GM21825 (cell line): ENCODE measurements around the gene CNTN5.
A peak's percentile ranks its signal among the peaks of the same experiment; 100 is the strongest.
"Not testable (repeated sequence)": the region's sequence is repeated elsewhere in the genome, so short reads cannot be mapped to it uniquely, and the experiment has no call there.

Experiments used
- ATAC-seq: cut with Tn5 transposase; IDR thresholded peaks from one replicate; pipeline ENCODE4 v1.9.1; 2021; ENCODE audit warnings: mild to moderate bottlenecking, moderate library complexity; ENCODE audit not compliant: unreplicated experiment

Gene CNTN5

DNA sequence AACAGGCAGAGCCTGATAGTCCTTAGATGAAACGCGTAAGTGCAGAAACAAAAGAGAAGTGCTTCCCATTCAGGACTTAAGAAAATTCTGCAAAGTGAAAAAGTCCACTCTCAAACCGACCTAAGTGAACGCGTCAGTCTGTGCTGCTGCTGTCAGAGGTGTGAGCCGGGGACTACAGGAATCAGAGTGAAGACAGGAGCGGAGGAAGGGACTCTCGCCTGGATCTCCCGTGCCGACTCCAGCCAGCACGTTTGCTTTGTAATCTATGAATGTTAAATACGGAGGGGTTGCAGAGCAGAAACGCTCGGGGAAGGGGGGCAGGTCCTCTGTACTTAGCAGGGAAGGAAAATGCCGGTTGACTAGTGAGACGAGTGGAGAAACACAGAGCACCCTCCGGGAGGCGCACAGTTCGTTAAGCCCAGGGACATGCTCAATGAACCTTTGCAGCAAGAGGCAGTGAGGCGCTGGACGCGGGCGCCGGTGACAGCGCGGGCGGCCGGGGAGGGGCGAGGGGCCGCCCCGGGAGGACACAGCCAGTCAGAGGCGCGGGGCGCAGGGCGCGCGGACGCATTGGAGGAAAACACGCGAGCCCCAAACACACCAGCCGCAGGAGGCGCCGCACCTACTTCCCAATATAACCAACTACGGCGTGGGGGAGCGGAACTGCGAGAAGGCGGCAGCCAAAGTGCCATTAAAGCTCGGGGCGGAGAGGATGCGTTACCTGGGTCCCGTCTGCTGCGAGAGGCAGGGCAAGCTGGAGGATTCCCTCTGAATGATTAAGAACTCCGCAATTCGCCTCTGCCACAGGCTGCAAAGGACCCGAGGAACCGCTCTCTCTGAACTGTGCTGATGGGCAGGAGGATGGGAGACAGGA is at the start of gene CNTN5:
CNTN5 (plus strand) TSS at position 598 of the 874 bp plus-strand sequence.
- no peak for ATAC-seq

DNA sequence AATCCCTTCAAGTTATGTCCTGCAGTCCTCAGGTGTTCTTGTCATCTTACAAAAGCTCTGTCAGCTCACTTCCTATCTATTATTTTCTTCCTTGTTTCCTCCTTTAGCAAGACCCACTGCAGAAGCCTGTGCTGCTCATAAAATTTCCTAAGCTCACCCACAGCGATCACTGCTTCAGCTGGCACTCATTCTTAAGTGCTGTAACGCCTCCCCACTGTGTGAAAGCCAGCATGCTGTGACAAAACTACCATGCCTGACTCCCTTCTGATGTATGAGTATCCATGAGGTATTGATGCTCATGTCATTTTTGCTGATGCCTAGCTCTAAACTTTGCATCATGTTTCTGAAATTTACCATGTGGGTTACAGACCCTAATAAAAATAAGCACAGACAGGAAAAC is 41.5 kb upstream of the CNTN5 start:
- no peak for ATAC-seq

DNA sequence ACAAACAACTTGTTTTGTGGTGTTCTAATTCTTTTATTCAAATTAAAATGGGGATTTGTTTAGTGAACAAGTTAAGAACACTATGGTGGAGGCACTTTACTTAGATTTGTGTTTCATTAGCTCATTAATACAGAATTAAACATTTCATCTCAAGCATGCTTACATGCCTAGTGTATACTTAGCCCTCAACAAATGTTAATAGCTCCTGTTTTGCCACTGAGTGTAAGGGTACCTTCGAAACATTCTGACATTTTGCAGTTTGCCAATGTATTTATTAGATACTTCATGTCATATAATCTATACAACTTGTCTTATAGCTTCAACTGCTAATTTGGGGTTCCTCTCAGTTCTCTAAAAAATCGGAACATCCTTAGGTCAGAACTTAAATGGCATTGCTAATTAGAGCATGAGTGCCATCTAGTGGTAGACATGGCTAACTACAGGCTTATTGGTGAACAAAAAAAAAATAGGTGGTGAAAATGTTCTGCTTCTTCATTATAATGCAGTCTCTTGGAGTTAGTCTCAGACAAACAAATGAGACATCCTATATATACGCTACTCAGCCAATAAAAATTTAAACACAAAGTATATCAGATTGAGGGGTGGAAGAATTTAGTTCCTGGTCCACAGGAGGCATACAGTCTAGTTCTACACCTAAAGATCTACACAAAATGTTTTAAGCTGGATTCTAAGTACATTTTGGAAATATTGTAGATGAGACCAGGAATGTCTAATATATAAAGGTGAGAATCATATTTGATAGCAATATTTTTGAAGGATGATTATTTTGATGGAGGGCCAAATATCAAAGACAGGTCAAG is 4.9 kb upstream of the CNTN5 start:
- peak; percentile 64 for ATAC-seq

DNA sequence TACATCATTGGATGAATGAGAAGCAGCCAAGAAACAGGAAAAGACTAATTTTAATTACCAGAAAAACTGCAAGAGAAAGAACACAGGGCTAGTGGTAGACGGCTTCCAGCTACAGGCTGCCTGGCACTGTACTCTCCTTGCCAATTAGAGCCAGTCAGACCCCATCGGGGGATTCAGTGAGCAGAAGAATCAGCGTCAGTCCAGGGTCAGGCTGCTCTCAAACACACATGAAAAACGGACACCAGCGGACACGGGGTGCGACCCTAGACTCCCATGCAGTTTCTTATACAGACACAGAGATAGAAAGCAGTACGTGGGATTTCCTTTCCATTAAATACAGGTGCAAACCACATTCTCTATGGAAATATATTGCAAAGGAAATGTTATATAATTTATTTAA is 1.1 kb upstream of the CNTN5 start:
- no peak for ATAC-seq

DNA sequence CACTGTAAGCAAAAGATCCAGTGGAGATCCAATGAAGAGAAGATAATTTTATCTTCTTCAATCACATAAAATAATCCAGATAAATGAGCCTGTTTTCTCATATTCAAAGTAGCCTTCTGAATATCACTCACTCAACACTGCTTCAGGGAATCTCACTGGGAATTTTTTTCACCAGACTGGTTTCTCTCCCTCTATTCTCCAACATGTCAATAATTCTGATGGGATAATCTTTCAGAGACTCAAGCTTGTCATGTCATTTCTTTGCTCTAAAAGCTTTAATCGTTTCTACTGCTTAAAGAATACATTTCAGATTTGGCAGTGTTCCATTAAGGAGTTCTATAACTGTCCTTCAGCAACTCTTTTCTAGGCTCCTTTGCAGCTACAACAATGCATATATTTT is 16.3 kb downstream of the CNTN5 start:
- ATAC-seq = no peak

DNA sequence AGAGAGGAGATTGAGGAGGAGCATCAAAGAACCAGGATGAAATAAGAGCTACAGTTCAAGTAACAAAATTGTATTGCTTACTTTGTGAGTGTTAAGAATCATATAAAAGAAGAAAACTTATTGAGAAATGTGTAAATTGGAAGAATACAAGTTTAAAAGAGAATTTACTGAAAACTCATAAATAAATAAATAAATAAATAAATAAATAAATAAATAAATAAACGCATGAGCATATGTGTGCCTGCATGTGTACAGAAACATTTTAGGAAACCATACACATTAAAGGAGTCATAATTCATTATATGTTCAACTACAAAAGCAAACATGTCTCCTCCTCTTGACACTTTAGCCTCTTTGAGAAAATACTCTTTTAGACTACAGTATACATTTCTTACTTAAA is 42.6 kb downstream of the CNTN5 start:
- no peak for ATAC-seq

DNA sequence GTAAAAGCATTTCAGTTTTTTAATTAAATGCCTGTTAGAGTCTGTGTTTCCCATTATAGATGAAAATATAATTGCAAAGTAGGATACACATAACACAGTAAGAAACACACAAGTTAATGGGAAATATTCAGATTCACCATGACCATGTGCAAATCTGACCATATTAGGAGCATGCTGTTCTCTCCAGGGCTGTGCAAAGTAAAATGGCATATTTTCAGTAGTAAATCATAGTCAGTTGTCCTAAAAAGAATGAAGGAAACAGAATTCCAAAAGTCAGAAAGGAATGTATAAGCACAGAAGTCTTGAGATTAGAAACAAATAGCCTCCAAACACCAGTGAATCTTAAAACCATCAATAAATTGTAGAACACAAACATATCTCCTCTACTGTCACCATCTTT is 44.4 kb downstream of the CNTN5 start:
- ATAC-seq = no peak

DNA sequence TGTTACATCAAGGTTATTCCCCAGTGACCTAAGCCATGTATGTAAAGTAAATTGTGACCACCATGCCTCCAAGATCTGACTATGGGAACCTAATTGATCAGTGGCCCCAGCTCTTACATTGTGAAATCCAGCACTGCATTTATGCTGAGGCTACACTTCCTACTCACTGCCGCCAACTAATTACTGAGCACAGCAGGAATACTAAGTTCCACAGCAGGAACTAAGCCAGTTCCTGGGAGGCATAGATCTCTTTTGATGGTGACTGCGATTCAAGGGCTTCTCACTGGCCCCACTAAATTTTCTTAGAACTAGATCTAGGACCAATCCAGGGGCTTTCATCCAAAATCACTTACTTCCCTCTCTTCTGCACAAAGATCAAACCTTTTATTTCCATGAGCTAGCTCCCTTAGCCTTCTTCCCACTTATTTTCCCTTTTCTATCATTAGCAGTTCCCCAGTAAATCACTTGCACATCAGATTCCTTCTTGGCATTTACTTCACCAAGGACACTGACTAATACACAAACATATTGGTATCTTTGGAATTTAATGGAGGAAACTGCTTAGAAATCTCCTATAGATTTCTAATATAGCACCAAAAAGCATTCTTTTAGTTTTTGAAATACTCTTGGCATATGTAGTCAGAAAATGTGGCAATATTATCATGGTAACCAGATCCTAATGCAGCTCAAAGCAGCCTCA is 46.0 kb downstream of the CNTN5 start:
- no peak for ATAC-seq

DNA sequence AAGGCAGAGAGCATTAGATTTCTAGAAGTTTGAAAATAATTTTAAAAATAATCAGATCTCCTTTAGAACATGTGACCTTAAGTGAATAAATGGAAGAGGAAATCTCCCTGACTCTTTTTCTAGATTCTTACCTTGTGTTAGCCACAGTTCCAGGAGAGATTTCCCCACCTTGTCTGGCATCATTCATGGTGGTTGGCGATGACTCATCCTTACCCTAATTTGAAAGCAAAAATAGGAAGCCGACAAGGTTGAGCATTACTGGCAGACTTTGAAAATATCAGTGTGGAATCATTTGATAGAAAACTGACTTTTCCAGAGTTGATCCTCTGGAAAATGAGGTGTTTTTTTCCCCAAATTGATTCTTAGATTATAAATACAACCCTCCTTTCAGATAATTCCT is 48.1 kb downstream of the CNTN5 start:
- peak; percentile 44 for ATAC-seq

DNA sequence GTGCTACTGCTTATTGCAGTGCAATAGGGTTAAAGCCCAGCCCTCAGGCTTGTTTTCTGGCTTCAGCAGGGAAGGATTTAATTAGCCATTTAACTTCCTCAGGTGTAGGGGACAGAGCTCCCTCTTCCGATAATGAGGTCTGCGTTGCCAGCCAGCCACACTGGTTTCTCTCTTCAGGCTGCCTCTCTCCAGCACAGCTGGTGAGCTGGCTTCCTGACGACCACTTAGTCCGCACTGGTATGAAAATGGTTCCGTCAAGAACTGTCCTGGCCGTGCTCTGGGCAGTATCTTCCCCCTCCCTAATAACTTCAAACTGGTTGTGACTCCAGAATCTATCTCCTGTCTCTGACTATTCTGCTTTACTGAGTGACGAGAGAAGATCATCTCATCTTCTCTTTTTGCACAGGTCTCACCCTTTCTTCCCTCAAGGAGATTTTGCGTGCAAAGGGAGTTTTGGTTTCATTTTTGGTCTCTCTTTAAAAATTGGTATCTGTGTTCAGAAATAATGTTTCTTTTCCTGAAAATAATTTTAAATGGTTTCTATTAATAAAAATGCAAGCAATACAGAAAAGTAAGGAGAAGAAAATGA is 49.2 kb downstream of the CNTN5 start:
- ATAC-seq = peak; percentile 90

DNA sequence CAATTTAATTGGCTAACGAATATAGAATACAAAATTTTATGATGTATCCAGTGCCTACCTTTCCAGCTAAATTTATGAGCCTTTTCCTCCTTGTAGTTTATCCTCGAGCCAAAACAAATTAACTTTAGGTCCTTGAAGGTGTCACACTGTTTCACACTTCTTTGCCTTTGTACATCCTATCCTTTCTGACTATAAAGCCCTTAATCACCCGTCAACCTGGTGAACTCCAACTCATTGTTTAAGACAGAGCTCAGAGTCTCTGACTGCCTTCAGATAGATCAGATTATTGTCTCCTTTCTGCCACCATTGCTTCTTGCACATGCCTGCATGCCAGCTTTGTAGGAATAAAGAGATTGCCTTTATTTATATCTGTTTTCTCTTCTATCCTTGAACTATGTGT is 58.8 kb downstream of the CNTN5 start:
- ATAC-seq = no peak

DNA sequence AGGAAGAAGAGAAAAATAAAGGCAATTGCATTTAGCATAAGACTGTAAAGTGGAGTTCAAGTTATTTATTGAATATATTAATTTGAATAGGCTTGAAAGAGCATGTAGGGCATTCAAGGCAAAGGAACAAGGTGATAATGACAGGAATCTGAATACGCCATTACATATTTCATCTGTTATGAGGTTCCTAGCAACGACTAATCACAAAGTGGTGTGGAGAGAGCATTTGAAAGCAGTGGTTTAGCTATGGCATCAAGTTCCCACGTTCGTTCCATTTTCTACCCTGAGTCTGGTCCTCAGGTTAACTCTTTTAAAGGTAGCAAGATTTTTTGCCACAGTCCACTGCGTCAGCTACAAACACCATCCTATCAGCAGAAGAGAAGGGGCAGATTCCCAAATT is 59.4 kb downstream of the CNTN5 start:
- no peak for ATAC-seq

DNA sequence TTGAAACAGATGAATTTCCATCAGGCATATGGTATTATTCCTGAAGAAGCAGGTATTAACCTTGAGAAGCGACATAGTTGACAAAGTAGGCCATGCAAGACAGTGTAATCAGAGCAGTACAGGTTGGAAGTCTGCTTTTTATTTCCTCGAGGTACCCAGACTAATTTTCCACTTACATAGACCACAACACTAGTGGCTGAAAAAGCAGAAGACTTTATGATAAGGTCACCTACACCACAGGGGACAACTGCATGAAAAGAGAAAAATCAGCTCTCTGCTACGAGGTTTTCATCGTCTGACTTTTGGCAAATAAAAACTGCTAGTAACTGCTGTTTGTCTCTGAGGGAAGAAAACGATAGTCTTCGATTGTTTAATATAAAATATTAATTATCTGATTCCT is 77.5 kb downstream of the CNTN5 start:
- no peak for ATAC-seq

DNA sequence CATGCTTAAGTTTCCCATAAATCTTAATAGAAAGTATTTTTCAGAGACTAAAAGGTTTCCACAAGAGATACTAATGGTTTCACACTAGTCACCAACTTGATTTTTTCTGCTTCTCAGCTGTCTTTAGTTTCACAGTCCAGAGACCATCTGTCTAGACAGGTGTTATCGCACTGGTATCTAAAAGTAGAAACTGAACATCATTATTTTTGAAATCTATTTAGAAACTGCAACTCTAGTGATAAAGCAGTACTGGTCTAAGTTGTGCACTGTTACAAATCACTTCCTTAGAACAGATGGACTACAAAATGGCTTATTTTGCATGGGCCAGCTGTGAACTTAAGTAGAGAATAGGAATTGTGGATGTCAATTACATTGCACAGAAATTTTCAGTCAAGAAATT is 78.0 kb downstream of the CNTN5 start:
- peak; percentile 71 for ATAC-seq

DNA sequence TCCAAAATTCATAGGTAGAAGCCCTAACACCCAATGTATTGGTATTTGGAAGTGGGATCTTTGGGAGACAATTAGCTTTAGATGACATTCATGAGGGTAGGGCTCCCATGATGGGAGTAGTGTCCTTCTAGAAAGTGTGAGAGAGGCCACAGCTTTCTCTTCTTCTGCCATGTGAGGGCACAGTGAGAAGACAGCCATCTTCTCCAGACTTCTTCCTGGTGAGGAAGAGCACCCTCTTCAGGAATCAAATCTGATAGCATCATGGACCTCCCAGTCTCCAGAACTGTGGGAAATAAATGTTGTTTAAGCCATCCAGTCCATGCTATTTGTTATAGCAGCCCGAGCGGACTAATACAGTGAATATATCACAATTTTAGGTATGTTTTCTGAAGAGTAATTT is 96.9 kb downstream of the CNTN5 start:
- no peak for ATAC-seq

DNA sequence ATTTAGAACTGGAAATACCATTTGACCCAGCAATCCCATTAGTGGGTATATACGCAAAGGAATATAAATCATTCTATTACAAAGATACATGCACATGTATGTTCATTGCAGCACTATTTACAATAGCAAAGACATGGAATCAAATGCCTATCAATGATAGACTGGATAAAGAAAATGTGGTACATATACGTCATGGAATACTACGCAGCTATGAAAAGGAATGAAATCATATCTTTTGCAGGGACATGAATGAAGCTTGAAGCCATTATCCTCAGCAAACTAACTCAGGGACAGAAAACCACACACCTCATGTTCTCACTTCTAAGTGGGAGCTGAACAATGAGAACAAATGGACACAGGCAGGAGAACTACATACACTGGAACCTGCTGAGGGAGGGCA is 113.1 kb downstream of the CNTN5 start:
- ATAC-seq = not testable (repeated sequence)

DNA sequence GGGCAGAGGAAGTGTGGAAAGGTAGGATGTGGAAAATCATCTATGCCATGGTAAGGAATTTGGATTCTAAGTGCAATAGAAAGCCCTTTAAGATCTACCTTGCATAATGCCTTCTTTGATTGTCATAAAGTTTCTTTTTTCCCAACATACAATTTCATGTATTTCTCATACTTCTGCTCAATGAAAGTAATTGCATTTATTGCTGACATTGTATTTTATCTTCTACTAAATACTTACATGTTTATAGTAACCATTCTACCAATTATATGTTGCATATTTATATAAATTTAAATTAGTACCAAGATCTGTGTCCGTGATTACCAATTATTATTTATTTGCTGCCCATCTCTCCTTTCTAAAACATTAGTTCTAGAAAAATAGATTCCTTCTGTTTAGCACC is 114.8 kb downstream of the CNTN5 start:
- no peak for ATAC-seq

DNA sequence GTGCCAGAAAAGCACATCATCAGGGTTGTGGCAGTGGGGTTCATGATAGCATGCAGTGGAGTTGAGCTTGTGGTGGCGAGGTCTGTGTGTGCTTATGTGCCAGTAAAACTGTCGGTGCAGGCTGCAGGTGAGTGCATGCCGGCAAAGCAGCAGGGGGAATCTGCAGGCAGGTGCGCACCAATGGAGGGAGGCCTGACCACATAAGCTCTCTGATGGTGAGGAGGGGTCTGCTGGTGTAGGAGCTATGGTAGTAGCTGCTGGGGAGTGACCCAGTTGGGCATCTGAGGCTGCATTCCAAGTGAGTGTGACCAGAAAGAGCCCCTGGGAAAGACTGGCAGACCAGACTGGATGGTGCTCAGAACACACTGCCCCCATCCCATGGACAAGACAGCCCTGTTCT is 121.5 kb downstream of the CNTN5 start:
- ATAC-seq = no peak

DNA sequence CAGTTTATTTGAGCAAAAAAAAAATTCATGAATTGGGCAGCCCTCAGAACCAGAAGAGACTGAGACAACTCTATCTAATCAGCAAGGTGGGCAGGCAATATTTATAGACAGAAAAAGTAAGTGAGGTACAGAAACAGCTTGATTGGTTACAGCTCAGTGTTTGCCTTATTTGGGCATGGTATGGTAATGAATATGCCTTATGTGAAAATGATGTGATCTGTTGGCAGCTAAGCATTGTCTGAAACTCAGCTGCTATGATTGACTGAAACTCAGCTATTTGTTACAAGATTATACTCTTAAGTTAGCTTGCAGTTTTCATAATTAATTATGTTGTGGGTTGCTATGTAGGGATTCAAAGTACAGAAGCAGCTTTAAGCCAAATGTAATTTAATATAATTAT is 127.6 kb downstream of the CNTN5 start:
- ATAC-seq = no peak

DNA sequence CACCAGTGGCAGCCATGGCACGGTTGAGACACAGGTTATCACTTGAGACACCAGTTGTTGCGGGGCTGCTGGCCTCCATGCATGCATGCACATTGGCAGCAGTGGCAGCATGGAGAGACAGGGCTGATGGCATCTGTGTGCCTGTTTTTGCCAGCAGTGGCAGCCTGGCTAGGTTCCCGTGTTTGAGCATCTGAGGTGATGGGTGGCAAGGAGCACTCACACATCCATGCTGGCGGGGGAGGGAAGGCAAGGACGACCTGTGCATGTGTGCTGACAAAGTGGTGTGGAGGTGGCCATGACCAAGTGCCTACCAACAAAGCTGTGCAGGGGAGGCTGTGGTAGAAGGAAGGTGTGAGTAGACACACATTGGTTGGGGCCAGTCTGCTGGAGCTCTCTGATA is 133.5 kb downstream of the CNTN5 start:
- ATAC-seq = no peak

DNA sequence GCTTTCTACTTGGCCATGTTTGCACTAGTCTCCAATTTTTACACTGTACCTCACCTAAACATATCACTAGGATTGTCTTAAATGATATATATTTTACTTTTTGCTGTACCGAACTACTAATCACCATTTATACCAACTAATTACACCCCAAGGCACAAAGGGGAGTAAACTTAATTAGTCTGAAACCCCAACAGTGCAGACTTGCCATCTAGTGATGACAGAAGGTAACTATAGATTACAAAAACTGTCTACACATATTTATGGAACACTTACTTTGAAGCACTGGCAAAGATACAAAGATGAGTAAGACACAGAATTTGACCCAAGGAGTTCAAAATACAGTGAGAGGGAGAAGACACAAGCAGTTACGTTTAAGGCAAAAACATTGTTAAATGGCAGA is 139.7 kb downstream of the CNTN5 start:
- ATAC-seq = no peak
